Pons (tissue), 1 donor: ENCODE data around the gene CCDC39.

ENCODE experiments used
- DNase-seq: peaks from one replicate; pipeline ENCODE4 v3.0.0-alpha.2; 2016; ENCODE audit warnings: low spot score

The CCDC39 gene

DNA sequence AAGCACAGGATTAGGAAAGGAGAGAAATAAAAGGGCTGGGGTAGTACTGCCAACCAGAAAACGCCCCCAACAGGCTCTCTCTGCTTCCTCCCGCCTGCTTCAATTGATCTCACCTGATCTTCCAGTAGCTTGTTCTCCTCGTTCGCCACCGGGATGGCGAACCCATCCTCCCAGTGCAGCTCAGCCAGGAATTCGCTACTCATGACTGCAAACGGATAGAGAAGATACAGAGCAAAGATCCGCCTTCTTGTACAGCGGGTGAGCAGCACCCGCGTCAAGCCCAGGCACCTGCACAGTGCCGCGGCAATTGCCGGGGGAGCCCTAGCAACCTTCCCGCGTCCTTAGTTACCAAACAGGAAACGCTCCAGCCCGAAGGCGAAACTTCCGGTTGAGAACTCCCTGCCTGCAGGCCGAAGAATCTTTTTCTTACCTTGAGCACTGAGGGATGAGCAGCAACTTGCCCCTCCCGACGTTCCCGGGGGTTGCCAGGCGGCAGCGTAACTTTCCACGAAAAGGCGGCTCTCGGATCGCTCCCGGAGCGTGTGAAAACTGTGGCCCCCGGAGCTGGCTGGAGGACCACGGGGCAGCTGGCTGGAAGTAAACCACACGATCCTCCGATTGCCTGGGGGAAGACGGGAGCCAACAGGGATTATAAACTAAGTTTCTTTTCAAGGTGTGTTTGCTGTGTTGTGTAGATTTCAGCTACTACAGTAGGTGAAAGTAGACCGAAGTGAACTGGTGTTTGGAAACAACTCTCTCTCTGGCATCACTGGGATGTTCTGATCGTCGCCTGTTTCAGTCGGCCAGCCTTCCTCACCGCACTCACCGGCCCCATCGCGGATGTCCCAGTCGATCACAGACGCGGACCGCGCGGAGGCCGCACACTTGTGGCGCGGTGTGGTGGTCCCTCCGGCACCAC, at the start of gene CCDC39:
TSS of gene CCDC39 (minus strand) at position 312 of the 919 bp plus-strand sequence. CDS start at position 203, 109 bp downstream.
- peak; percentile 30 for DNase-seq

- no peak for DNase-seq
Measured at GRCh38 chr3:180720012-180720411, 40.7 kb upstream of the CCDC39 start.

- no peak for DNase-seq
Measured at GRCh38 chr3:180707896-180708295, 28.6 kb upstream of the CCDC39 start.

GRCh38 chr3:180705619-180706018, 26.3 kb upstream of the CCDC39 start:
- DNase-seq, result no peak

- no peak for DNase-seq
Measured at GRCh38 chr3:180704532-180704931, 25.2 kb upstream of the CCDC39 start.

- DNase-seq, result no peak
Measured at GRCh38 chr3:180700941-180701340, 21.7 kb upstream of the CCDC39 start.

DNA sequence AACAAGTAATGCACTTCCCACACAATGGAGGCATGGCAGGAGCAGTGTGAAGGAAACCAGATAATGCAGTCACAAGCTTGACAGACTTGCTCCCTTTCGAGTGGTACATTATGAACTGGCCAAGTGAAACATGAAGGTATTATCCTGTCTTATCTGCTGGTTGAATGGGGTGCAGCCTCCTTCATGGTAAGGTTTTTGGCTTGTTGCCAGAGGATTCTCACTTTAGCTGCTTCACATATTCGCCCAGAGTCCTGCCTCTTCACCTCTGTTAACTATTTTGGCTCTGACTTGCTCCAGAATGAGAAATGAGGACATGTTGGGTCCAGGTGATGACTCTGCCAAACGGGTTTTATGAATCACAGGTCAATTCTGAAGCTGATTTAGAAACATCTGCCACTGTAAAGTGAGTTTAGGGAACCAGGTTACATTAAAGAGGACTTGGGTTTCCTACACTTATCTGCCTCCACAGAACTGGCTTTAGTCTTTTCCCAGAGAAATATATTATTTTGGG, 19.5 kb upstream of the CCDC39 start:
- DNase-seq, result no peak

- no peak for DNase-seq
Measured at GRCh38 chr3:180694321-180694720, 15.0 kb upstream of the CCDC39 start.

- DNase-seq, result no peak
Measured at GRCh38 chr3:180693656-180694055, 14.4 kb upstream of the CCDC39 start.

GRCh38 chr3:180690061-180690460, 10.8 kb upstream of the CCDC39 start:
- no peak for DNase-seq

DNA sequence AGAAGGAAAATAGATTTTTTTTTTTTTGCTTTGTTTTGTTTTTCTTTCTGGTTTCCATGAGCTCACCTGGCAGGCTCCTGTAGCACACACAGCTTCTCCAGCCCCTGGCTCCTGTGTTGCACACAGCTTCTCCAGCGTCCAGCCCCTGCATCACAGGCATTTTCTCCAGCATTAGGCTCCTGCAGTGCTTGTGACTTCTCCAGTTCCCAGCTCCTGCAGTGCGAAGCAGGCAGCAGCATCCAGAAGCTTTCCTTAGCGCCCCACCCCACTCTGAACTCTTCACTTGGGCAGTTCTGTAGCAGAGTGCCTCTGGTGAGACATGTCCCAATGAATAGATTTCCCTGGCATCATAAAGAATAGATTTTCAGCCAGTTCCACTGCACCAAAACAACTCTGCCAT, 5.5 kb upstream of the CCDC39 start:
- no peak for DNase-seq

GRCh38 chr3:180683816-180684215, 4.5 kb upstream of the CCDC39 start:
- no peak for DNase-seq

GRCh38 chr3:180680097-180680430, 775 bp upstream of the CCDC39 start:
- peak; percentile 54 for DNase-seq

GRCh38 chr3:180678231-180678630, 1.1 kb downstream of the CCDC39 start:
- DNase-seq, result no peak

DNA sequence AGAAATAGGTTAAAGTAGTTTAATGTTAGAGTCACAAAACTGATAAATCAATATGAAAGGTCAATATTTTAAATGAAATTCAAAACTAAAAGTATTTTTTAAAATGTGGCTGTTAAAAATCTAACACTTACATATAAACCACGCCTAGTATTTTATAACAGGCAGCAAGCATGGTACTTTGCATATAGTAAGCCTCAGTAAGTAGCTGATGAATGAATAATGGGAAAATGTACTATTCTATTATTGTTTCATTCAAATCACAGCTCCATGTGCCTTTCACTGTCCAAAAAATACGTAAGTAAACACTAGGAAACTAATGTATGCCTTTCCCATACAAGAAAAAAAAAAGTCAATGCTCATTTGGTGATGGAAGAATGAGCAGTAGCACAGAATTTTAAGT, 17.8 kb downstream of the CCDC39 start:
- DNase-seq, result no peak

GRCh38 chr3:180657094-180657493, 22.2 kb downstream of the CCDC39 start:
- no peak for DNase-seq

DNA sequence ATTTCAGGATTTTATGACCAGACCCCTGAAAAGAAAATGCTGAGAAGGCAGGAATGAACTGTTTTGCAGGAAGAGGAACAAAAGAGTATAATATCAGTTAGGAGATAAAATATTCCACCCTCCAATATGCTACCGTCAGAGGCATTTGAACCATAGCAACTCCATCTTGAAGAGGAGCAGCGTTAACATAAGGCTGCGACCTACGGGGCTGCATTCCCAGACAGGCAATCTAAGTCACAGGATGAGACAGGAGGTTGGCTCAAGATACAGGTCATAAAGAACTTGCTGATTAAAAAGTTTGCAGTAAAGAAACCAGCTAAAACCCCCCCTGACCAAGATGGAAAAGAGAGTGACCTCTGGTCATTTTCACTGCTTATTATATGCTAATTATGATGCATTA, 22.9 kb downstream of the CCDC39 start:
- DNase-seq, result no peak

GRCh38 chr3:180646187-180646790, 33.0 kb downstream of the CCDC39 start:
- DNase-seq, result no peak

GRCh38 chr3:180640987-180641386, 38.3 kb downstream of the CCDC39 start:
- no peak for DNase-seq

- no peak for DNase-seq
Measured at GRCh38 chr3:180633722-180634121, 45.6 kb downstream of the CCDC39 start.

DNA sequence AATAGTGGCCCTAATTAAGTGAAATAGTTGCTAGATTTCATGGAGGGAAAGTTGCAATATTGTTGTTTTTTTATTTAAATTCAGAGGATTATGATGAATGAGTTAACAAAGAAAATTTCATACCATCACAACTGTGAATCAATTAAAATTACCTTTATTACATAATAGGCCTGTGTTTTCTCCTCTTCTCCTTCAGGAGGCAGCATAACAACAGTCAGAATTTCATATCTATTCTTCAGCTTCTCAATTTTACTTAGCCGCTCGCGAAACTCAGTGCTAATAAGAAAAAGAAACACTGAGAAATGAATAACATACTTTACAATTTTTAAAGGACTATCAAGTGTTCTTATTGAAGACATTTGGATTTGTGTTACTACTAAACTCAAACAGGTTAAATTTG, 48.0 kb downstream of the CCDC39 start:
- DNase-seq, result no peak

- DNase-seq, result no peak
Measured at GRCh38 chr3:180630371-180630770, 48.9 kb downstream of the CCDC39 start.

GRCh38 chr3:180626844-180627243, 52.4 kb downstream of the CCDC39 start:
- no peak for DNase-seq
